Superior temporal gyrus (tissue), 1 donor: ENCODE measurements around the gene SYAP1.
"Not testable (repeated sequence)": the region's sequence is repeated elsewhere in the genome, so short reads cannot be mapped to it uniquely, and the experiment has no call there.

ENCODE experiments used
- DNase-seq: peaks from one replicate; pipeline ENCODE4 v3.0.0-alpha.2; 2016; ENCODE audit errors: extremely low spot score

The SYAP1 gene

GRCh38 chrX:16719334-16720084 is at the start of gene SYAP1:
TSS of gene SYAP1 (plus strand) at chrX:16719612. CDS start at chrX:16719725, 113 bp downstream.
- DNase-seq = peak; percentile 94

GRCh38 chrX:16671005-16671404 is 48.4 kb upstream of the SYAP1 start:
- DNase-seq = peak; percentile 73

GRCh38 chrX:16678689-16679088 is 40.7 kb upstream of the SYAP1 start:
- DNase-seq = no peak

GRCh38 chrX:16683007-16683664 is 36.3 kb upstream of the SYAP1 start:
- DNase-seq = no peak

GRCh38 chrX:16687514-16687913 is 31.9 kb upstream of the SYAP1 start:
- no peak for DNase-seq

GRCh38 chrX:16695079-16695676 is 24.2 kb upstream of the SYAP1 start:
- DNase-seq = peak; percentile 73

GRCh38 chrX:16696956-16697355 is 22.5 kb upstream of the SYAP1 start:
- DNase-seq = no peak

GRCh38 chrX:16699389-16699788 is 20.0 kb upstream of the SYAP1 start:
- DNase-seq = no peak

GRCh38 chrX:16700734-16701133 is 18.7 kb upstream of the SYAP1 start:
- DNase-seq = no peak

- DNase-seq = no peak
Observed at GRCh38 chrX:16702700-16703599, 16.5 kb upstream of the SYAP1 start.

- no peak for DNase-seq
Observed at GRCh38 chrX:16705370-16705769, 14.0 kb upstream of the SYAP1 start.

GRCh38 chrX:16708016-16708415 is 11.4 kb upstream of the SYAP1 start:
- no peak for DNase-seq

- peak; percentile 9 for DNase-seq
Observed at GRCh38 chrX:16711219-16711811, 8.1 kb upstream of the SYAP1 start.

GRCh38 chrX:16711893-16712547 is 7.4 kb upstream of the SYAP1 start:
- DNase-seq = no peak

GRCh38 chrX:16712548-16713155 is 6.8 kb upstream of the SYAP1 start, which contains the start of gene CTPS2:
TSS of gene CTPS2 (minus strand) at chrX:16712669. CDS start at chrX:16702902, 9,767 bp downstream.
- DNase-seq = peak; percentile 23

GRCh38 chrX:16714504-16714903 is 4.9 kb upstream of the SYAP1 start:
- DNase-seq = no peak

GRCh38 chrX:16715638-16716037 is 3.8 kb upstream of the SYAP1 start:
- DNase-seq = not testable (repeated sequence)

GRCh38 chrX:16716451-16716850 is 3.0 kb upstream of the SYAP1 start:
- DNase-seq = not testable (repeated sequence)

GRCh38 chrX:16718824-16719333 is 533 bp upstream of the SYAP1 start:
- DNase-seq = no peak

GRCh38 chrX:16722481-16722880 is 3.1 kb downstream of the SYAP1 start:
- DNase-seq = no peak
